ENCODE results near the gene SEMA4A.

The SEMA4A gene

GRCh38 chr1:156154317-156154749, 948 bp downstream of the SEMA4A start:
- peaks cover 42% of the 10 kb centered on the region for H3K4me1 ChIP-seq (ENCODE audit: control insufficient read depth, insufficient read depth, low read length)
- H3K27ac ChIP-seq (ENCODE audit: low read depth, low read length), result no peak overlapping the region
- no peak overlapping the region for H3K9ac ChIP-seq (ENCODE audit: low read length)
- no peaks in the 10 kb centered on the region for H3K36me3 ChIP-seq (ENCODE audit: control insufficient read depth, insufficient read depth, low read length)
- H3K27me3 ChIP-seq (ENCODE audit: control insufficient read depth, insufficient read depth, low read length), result no peaks in the 10 kb centered on the region
- H3K9me3 ChIP-seq (ENCODE audit: control insufficient read depth, insufficient read depth, low read depth, low read length), result no peaks in the 10 kb centered on the region
- H3K4me3 ChIP-seq (ENCODE audit: low read depth, low read length), result no peak overlapping the region

- no peak overlapping the region for H3K27ac ChIP-seq (ENCODE audit: low read depth, low read length)
- H3K4me1 ChIP-seq (ENCODE audit: control insufficient read depth, insufficient read depth, low read length), result peaks cover 37% of the 10 kb centered on the region
- H3K4me3 ChIP-seq (ENCODE audit: low read depth, low read length), result no peak overlapping the region
- no peaks in the 10 kb centered on the region for H3K27me3 ChIP-seq (ENCODE audit: control insufficient read depth, insufficient read depth, low read length)
- H3K36me3 ChIP-seq (ENCODE audit: control insufficient read depth, insufficient read depth, low read length), result no peaks in the 10 kb centered on the region
- H3K9me3 ChIP-seq (ENCODE audit: control insufficient read depth, insufficient read depth, low read depth, low read length), result no peaks in the 10 kb centered on the region
- no peak overlapping the region for H3K9ac ChIP-seq (ENCODE audit: low read length)
Observed at GRCh38 chr1:156155756-156156510, 2.5 kb downstream of the SEMA4A start.

GRCh38 chr1:156157506-156157905, 4.1 kb downstream of the SEMA4A start:
- Histone ChIP-seq H3K9ac (ENCODE audit: low read length) (no peak overlapping the region), H3K4me3 (ENCODE audit: low read depth, low read length) (no peak overlapping the region), H3K4me1 (ENCODE audit: control insufficient read depth, insufficient read depth, low read length) (peaks cover 33% of the 10 kb centered on the region), H3K27ac (ENCODE audit: low read depth, low read length) (no peak overlapping the region), H3K27me3 (ENCODE audit: control insufficient read depth, insufficient read depth, low read length) (no peaks in the 10 kb centered on the region), H3K9me3 (ENCODE audit: control insufficient read depth, insufficient read depth, low read depth, low read length) (no peaks in the 10 kb centered on the region), H3K36me3 (ENCODE audit: control insufficient read depth, insufficient read depth, low read length) (no peaks in the 10 kb centered on the region)

- H3K9me3 ChIP-seq (ENCODE audit: control insufficient read depth, insufficient read depth, low read depth, low read length), result no peaks in the 10 kb centered on the region
- no peak overlapping the region for H3K9ac ChIP-seq (ENCODE audit: low read length)
- H3K27me3 ChIP-seq (ENCODE audit: control insufficient read depth, insufficient read depth, low read length), result no peaks in the 10 kb centered on the region
- H3K4me1 ChIP-seq (ENCODE audit: control insufficient read depth, insufficient read depth, low read length), result peaks cover 28% of the 10 kb centered on the region
- no peak overlapping the region for H3K27ac ChIP-seq (ENCODE audit: low read depth, low read length)
- no peaks in the 10 kb centered on the region for H3K36me3 ChIP-seq (ENCODE audit: control insufficient read depth, insufficient read depth, low read length)
- no peak overlapping the region for H3K4me3 ChIP-seq (ENCODE audit: low read depth, low read length)
Observed at GRCh38 chr1:156157966-156158365, 4.6 kb downstream of the SEMA4A start.

- Histone ChIP-seq H3K36me3 (ENCODE audit: control insufficient read depth, insufficient read depth, low read length) (no peaks in the 10 kb centered on the region), H3K4me3 (ENCODE audit: low read depth, low read length) (peak overlapping the region; percentile 63), H3K9ac (ENCODE audit: low read length) (peak overlapping the region; percentile 9), H3K9me3 (ENCODE audit: control insufficient read depth, insufficient read depth, low read depth, low read length) (no peaks in the 10 kb centered on the region), H3K4me1 (ENCODE audit: control insufficient read depth, insufficient read depth, low read length) (peaks cover 23% of the 10 kb centered on the region), H3K27me3 (ENCODE audit: control insufficient read depth, insufficient read depth, low read length) (no peaks in the 10 kb centered on the region), H3K27ac (ENCODE audit: low read depth, low read length) (no peak overlapping the region)
Observed at GRCh38 chr1:156160000-156160742, 6.8 kb downstream of the SEMA4A start.

GRCh38 chr1:156160743-156161171, 7.4 kb downstream of the SEMA4A start:
- Histone ChIP-seq H3K9ac (ENCODE audit: low read length) (peak overlapping the region; percentile 9), H3K27ac (ENCODE audit: low read depth, low read length) (no peak overlapping the region), H3K9me3 (ENCODE audit: control insufficient read depth, insufficient read depth, low read depth, low read length) (no peaks in the 10 kb centered on the region), H3K36me3 (ENCODE audit: control insufficient read depth, insufficient read depth, low read length) (no peaks in the 10 kb centered on the region), H3K4me3 (ENCODE audit: low read depth, low read length) (peak overlapping the region; percentile 63), H3K4me1 (ENCODE audit: control insufficient read depth, insufficient read depth, low read length) (peaks cover 20% of the 10 kb centered on the region), H3K27me3 (ENCODE audit: control insufficient read depth, insufficient read depth, low read length) (no peaks in the 10 kb centered on the region)

GRCh38 chr1:156162430-156163037, 9.1 kb downstream of the SEMA4A start:
- H3K36me3 ChIP-seq (ENCODE audit: control insufficient read depth, insufficient read depth, low read length), result peaks cover under 1% of the 10 kb centered on the region; the same call in 1 of the 2 replicates
- H3K27ac ChIP-seq (ENCODE audit: low read depth, low read length), result no peak overlapping the region
- peaks cover 16% of the 10 kb centered on the region for H3K4me1 ChIP-seq (ENCODE audit: control insufficient read depth, insufficient read depth, low read length)
- H3K9ac ChIP-seq (ENCODE audit: low read length), result no peak overlapping the region
- H3K9me3 ChIP-seq (ENCODE audit: control insufficient read depth, insufficient read depth, low read depth, low read length), result no peaks in the 10 kb centered on the region
- H3K27me3 ChIP-seq (ENCODE audit: control insufficient read depth, insufficient read depth, low read length), result no peaks in the 10 kb centered on the region
- H3K4me3 ChIP-seq (ENCODE audit: low read depth, low read length), result no peak overlapping the region

- H3K4me1 ChIP-seq (ENCODE audit: control insufficient read depth, insufficient read depth, low read length), result peaks cover 17% of the 10 kb centered on the region
- H3K4me3 ChIP-seq (ENCODE audit: low read depth, low read length), result no peak overlapping the region
- no peak overlapping the region for H3K9ac ChIP-seq (ENCODE audit: low read length)
- H3K27me3 ChIP-seq (ENCODE audit: control insufficient read depth, insufficient read depth, low read length), result no peaks in the 10 kb centered on the region
- no peaks in the 10 kb centered on the region for H3K9me3 ChIP-seq (ENCODE audit: control insufficient read depth, insufficient read depth, low read depth, low read length)
- peaks cover 2% of the 10 kb centered on the region; the same call in 1 of the 2 replicates for H3K36me3 ChIP-seq (ENCODE audit: control insufficient read depth, insufficient read depth, low read length)
- H3K27ac ChIP-seq (ENCODE audit: low read depth, low read length), result no peak overlapping the region
Observed at GRCh38 chr1:156163712-156164111, 10.3 kb downstream of the SEMA4A start.

GRCh38 chr1:156164125-156164831, 10.9 kb downstream of the SEMA4A start:
- peaks cover 2% of the 10 kb centered on the region; the same call in 1 of the 2 replicates for H3K36me3 ChIP-seq (ENCODE audit: control insufficient read depth, insufficient read depth, low read length)
- H3K4me1 ChIP-seq (ENCODE audit: control insufficient read depth, insufficient read depth, low read length), result peaks cover 21% of the 10 kb centered on the region
- no peak overlapping the region for H3K4me3 ChIP-seq (ENCODE audit: low read depth, low read length)
- H3K9me3 ChIP-seq (ENCODE audit: control insufficient read depth, insufficient read depth, low read depth, low read length), result no peaks in the 10 kb centered on the region
- no peaks in the 10 kb centered on the region for H3K27me3 ChIP-seq (ENCODE audit: control insufficient read depth, insufficient read depth, low read length)
- no peak overlapping the region for H3K9ac ChIP-seq (ENCODE audit: low read length)
- no peak overlapping the region for H3K27ac ChIP-seq (ENCODE audit: low read depth, low read length)

GRCh38 chr1:156165083-156165482, 11.7 kb downstream of the SEMA4A start:
- Histone ChIP-seq H3K27me3 (ENCODE audit: control insufficient read depth, insufficient read depth, low read length) (no peaks in the 10 kb centered on the region), H3K4me1 (ENCODE audit: control insufficient read depth, insufficient read depth, low read length) (peaks cover 19% of the 10 kb centered on the region), H3K9me3 (ENCODE audit: control insufficient read depth, insufficient read depth, low read depth, low read length) (no peaks in the 10 kb centered on the region), H3K36me3 (ENCODE audit: control insufficient read depth, insufficient read depth, low read length) (peaks cover 2% of the 10 kb centered on the region; the same call in 1 of the 2 replicates), H3K27ac (ENCODE audit: low read depth, low read length) (no peak overlapping the region), H3K4me3 (ENCODE audit: low read depth, low read length) (no peak overlapping the region), H3K9ac (ENCODE audit: low read length) (no peak overlapping the region)
